ENCODE measurements around the gene OR2T2.
"Not testable (repeated sequence)": the region's sequence is repeated elsewhere in the genome, so short reads cannot be mapped to it uniquely, and the experiment has no call there.

The OR2T2 gene

GRCh38 chr1:248453619-248454018 is 8.2 kb downstream of the OR2T2 start:
- not testable (repeated sequence) for DNase-seq

DNA sequence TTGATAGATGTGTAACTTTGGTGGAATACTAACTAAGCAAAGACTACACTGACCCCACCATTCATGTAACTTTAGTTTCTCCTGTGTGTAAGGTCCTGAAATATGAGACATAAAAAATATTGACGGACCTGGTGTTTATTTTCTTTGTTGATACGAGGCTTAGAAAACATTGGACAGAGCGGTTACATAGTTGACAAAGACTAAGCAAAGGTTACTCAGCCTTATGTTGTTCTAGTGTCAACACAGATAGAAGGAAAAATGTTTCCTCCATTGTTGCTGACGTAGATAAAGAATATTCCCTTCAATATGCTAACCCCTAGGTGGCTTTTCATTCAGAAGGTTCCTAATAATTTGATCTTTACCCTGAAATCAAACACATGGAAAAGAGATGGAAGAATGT is 9.6 kb downstream of the OR2T2 start:
- DNase-seq: not testable (repeated sequence)

DNA sequence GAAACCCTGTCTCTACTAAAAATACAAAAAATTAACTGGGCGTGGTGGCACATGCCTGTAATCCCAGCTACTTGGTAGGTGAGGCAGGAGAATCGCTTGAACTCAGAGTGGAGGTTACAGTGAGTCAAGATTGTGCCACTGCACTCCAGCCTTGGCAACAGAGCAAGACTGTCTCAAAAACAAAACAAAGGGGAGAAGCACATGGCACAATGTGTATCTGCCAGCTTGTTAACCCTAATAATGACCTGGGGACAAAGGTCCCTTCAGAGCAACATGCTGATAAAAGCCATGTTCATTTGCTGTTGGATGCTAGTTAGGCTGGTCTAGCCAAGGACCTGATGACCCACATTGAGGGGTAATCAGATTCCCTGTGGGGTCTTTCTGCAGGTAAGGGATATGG is 11.2 kb downstream of the OR2T2 start:
- DNase-seq: not testable (repeated sequence)

- DNase-seq: not testable (repeated sequence)
These were observed 13.7 kb downstream of the OR2T2 start for GRCh38 chr1:248459117-248459516.

DNA sequence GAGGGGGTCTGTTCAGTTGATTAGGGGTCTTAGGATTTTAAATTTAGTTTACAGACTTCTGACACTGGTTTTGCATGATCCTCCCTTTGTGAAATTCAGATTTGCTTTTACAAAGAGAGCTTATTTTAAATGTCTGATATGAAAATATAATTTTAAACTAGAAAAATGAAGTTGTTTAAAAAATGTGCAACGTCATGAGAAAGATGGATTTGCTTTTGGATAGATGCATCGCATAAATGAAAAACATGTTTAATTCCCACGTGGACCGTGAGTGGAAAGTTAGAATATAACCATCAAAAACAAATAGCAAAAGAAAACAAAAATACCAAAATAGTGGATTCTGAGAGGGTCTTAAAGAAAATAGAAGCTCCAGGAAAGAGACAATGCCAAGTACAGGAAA is 25.7 kb downstream of the OR2T2 start:
- DNase-seq: no peak

- DNase-seq: not testable (repeated sequence)
These were observed 26.7 kb downstream of the OR2T2 start for GRCh38 chr1:248472111-248472510.

GRCh38 chr1:248473051-248473450 is 27.6 kb downstream of the OR2T2 start, which contains the start of gene OR2T3:
TSS of gene OR2T3 (plus strand) at chr1:248473351. CDS start at chr1:248473351, 0 bp downstream.
- DNase-seq: not testable (repeated sequence)

GRCh38 chr1:248475660-248476059 is 30.2 kb downstream of the OR2T2 start:
- not testable (repeated sequence) for DNase-seq

- not testable (repeated sequence) for DNase-seq
These were observed 36.5 kb downstream of the OR2T2 start for GRCh38 chr1:248481686-248482579.

GRCh38 chr1:248488289-248488688 is 42.9 kb downstream of the OR2T2 start, which contains the start of gene OR2T5:
TSS of gene OR2T5 (plus strand) at chr1:248488589. CDS start at chr1:248488589, 0 bp downstream.
- DNase-seq: not testable (repeated sequence)

- not testable (repeated sequence) for DNase-seq
These were observed 51.2 kb downstream of the OR2T2 start for GRCh38 chr1:248496661-248497060.

GRCh38 chr1:248500305-248501035 is 55.0 kb downstream of the OR2T2 start:
- not testable (repeated sequence) for DNase-seq
